Fibroblast of skin of right quadriceps (primary cell): ENCODE data around the gene FRMPD4.

Source experiments
- DNase-seq: peaks from one replicate; pipeline ENCODE4 v3.0.0-alpha.2; 2013

Gene FRMPD4

DNA sequence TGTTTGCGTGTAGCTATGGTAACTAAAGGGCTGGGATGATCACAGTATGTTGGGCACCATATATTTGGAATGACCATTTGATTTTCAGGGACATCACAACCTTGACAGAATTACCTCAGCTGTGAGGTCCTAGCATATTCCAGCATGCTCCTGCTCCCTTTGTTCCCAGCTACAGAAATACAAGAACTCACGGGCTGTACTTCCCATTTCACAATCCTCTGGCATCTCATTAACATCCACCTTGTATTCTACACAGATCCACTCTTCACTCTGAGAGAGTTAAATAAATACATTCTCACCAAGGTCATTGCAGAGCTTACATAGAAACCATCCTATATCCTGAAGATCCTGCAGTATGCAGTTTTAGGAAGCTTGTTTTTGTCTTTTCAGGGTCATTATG lies 169.7 kb downstream of the FRMPD4 start:
- no peak for DNase-seq

DNA sequence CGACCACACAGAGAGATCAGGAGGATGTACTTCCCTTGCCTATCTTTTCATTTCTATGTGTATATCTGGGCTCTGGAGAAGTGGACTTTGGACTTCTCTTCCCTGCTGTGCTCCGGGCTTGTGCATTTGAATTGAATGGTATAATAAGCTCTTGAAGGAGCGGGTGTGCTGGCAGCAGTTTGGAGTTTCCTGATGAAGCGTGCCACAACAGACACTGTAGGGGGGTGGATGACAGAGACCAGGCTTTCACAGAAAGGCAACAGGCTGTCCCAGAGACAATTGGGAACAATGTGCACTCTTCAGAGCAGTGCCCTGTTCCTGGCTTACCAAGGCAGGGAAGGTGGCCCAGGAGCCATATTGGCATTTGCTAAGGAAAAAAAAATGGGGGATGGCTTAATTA lies 170.1 kb downstream of the FRMPD4 start:
- DNase-seq, result no peak

DNA sequence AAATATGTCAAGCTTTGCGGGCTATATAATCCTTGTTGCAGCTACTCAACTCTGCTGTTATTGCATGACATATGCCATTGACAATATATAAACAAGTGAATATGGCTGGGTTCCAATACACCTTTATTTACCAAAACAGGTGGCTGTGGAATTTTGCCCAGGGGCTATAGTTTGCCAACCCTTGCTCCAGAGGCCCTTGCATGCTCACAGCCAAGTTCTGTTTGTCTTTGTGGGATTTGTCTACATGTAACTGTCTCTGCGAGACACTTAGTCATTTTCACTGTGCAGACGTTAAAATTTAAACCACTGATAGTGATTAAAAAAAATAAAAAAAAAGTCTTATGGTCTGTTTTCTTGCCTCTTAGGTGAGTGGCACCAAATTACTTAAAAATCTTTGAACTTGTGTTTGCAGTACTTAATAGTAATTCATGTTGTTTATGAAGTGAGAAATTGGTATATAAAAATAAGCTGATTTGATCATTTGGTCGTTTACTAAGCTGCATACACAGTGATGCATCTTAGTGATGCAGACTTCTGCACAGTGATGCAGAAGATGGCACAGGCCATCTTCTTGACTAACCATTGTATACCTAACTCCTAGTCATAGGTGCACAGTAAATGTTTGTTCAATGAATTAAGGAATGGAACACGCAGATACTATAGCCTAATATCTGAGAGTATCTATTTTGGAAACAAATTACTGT lies 170.9 kb downstream of the FRMPD4 start:
- no peak for DNase-seq

DNA sequence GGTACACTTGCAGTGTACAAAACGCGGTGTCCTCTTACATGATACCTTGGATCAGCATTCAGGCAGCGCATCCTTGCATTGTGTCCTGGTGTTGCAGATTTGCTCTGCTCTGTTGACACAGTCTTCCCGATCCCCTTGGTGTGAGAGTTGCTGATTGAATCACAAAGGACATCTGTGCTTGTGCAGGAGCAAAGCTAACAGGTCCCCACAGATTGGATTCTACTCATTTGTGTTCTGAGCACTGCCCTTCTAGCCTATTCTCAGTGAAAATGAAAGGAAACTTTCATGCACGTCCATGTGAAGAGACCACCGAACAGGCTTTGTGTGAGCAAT lies 171.4 kb downstream of the FRMPD4 start:
- DNase-seq, result no peak

DNA sequence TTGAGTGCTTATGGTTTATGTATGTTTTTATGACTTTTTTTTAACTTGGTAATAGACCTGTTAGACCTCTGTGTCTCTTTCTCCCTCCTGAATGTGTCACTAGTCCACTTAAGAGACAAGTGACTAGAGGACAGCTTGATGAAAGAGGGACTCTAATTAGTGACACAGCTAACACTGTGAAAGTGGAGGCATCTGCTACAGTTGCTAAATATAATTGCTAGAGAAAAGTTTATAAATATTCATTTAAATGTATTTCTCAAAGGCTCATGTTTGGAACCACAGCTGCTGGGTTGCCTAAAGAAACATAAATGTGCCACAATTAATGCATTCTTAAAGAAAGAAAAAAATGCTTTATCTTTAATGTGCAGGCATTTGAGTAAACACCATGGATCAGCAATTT lies 176.4 kb downstream of the FRMPD4 start:
- DNase-seq, result no peak

DNA sequence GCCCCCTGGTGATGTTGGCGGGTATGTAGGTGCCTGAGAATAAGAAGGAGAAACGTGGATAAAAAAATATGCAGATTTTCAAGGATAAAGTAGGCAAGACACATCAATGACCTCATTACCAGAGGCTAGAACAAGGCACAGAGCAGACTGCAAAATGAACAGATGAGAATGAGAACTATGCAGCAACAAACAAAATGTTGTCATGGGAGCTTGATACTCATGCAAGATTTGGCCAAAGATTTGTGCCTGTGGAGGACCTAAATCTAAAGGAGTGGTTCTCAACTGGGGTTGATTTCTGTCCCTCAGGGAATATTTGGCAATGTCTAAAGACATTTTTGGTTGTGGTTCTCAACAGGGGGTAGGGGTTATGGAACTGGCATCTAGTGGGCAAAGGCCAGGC lies 177.3 kb downstream of the FRMPD4 start:
- no peak for DNase-seq

DNA sequence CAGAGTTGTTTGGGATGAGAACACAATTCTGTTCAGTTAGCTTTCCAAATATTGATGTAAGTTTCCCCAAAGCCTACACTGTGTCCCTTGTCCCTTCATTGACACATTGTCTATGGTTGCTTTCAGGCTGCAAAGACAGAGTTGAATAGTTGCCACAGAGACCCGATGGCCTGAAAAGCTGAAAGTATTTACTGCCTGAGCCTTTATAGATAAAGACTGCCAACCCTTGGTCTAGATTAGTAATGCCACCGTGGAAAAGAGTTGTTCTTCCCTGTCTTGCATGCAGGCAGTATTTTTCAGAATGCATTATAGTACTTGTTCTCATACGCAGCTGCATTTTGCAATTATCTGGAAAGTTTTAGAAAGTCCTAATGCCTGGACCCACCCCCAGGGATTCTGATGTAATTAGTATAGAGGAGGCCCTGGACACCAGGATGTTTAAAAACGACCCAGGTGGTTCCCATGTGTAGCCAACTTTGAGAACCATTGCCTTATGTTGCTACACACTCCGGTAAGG lies 180.8 kb downstream of the FRMPD4 start:
- no peak for DNase-seq

DNA sequence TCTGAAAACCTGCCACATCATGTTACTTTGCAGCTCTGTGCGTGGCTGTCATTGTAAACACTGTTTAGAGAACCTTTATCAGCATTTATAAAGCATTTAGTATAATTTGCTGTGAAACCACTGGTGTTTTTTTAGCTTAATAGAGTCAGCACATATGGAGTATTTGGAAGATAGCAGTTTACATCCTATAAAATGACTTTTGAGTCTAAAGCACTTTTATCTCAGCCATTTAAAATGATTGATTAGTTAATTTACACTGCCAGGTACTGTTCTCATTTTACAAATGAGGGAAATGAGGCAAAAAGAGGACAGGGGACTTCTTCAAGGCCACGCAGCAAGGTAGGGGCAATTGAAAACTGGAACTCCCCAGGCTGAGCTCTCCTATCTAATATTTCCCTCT lies 181.7 kb downstream of the FRMPD4 start:
- no peak for DNase-seq

DNA sequence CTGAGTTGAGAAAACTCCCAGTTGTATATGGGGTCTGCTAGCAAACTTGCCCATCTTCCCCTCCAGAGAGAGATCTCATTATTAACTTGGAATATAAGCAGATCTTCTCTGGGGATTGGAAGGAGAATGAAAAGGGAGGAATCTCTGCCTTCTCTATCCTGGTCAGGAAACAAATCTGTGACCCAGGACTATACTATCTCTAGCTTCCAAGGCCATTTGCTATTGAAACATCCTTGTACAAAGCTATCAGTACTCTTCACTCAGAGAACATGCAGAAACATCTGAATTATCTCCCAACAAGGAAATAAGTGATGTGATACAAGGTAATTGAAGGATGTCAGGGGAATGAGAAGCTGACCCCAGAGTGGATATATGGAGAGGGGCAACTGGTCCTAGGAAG lies 183.8 kb downstream of the FRMPD4 start:
- DNase-seq, result no peak

DNA sequence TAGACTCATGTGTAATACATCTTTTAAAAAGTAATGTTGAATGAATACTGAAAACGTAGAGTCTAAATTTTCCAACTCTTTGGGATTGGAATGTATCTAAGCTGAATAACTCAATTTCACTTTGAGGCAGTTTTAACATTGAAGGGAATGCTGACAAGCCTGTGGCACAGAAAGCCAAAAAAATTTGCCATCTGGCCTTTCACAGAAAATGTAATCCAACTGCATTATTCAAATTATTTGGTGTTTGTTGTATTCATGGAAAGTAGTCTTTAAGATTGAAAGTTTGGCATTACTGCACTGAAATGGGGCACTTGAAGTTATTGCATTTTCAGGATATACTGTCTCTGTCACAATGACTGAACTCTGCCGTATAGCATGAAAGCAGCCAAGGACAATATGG lies 186.9 kb downstream of the FRMPD4 start:
- no peak for DNase-seq

DNA sequence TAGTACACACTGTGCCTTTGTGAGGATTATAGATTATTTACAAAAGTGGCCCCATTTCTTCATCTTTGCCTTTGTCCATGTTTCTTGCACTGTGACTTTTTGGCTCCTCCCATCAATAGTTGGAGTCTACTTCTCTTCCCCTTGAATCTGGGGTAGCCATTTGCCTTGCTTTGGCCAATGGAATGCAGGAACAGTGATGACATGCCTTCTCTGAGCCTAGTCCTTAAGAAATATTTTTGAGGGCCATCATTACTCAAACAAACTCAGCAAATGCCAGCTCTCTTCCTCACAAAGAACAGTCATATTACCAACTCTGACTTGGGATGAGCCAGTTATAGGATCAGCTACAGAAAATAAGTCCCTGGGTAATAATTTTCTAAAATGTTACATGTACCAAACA lies 189.6 kb downstream of the FRMPD4 start:
- DNase-seq, result no peak

DNA sequence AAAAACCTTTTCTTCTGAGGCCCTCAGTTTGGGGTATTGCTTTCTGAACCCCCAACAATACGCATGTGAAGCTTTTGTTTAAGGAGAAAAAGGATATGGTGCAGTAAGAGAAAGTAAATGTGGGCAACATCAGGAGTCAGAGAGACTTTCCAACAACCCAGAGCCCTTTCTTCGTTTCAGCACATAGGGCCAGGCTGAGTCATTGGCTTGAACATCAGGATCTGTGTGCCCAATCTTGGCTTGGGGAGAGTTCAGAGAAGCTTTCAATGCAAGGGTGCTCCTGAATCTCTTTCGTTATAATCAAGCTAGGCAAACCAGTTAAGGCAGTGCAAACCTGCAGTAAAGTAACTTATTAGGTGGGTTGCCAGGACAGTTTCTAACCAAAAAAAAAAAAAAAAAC lies 191.2 kb downstream of the FRMPD4 start:
- no peak for DNase-seq

DNA sequence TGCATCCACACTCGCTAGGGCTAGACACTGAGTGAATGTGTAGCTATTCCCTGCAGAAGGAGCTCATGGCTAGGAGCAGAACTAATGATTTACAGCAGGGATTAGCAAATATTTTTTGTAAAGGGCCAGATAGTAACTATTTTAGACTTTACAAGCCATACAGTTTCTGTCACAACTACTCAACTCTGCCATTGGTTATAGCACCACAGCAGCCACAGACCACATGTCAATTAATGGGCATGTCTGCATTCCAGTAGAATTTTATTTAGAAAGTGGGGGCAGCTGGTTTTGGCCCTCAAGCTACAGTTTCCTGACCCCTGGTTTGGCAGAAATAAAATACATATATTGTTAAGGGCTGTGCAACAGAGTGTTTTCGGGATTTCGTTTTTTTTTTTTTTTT lies 192.6 kb downstream of the FRMPD4 start:
- DNase-seq, result peak; percentile 11

DNA sequence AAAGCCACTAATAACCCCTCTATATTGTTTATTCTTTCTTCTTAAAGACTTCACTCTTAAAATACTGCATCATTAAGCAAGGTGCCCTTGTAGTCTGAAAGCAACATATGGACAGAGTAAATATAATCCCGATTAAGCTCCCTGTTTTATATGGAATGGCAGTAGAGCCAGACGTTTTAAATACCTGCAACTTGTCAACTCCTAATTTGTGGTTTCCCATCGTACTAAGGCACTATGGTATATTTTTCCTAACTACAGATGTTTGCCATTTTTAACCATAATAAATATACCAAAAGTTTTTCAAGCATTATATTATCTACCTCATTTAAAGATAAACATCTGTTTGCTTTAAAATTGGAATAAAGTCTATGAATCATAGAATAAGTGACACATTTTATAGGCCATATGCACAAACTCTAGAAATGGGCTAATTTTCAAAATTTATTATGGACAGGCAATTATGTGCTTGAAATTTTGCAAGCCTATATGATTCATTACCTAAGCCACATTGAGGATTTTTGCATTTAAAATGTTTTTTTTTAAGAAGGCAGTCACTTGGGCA lies 194.6 kb downstream of the FRMPD4 start:
- DNase-seq, result peak; percentile 25

DNA sequence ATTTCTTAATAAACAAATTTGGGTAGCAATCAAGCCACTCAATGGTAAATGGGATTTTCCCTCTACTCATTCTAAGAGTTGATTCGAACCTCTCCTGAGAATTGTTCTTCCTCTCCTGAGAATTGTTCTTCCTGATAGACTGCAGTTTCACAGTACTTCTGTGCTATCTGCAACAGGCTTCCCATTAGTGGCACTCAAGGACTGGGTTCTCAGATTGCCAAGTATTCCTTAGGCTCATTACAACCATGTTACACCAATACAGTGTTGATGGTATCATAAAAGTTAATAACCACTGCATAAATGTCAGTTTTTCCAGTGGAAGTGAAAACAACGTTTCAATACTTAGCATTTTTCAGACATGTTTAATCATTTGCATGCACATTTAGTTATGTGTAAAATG lies 201.6 kb downstream of the FRMPD4 start:
- DNase-seq, result no peak

DNA sequence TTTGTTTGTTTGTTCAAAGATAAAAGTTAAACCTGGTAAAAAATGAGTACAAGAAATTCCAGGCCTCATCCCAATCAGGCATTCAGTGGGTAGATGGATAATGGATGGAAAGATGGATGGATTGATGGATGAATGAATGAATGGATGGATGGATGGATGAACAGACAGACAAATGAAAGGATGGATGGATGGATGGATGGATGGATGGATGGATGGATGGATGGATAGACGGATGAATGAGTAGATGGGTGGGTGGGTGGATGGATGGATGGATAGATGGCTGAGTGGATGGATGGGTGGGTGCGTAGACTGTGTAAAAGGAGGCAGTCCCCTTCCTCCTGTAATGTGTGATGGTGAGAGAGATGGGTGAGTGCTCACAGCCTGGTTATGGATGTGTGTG lies 206.7 kb downstream of the FRMPD4 start:
- DNase-seq, result no peak

DNA sequence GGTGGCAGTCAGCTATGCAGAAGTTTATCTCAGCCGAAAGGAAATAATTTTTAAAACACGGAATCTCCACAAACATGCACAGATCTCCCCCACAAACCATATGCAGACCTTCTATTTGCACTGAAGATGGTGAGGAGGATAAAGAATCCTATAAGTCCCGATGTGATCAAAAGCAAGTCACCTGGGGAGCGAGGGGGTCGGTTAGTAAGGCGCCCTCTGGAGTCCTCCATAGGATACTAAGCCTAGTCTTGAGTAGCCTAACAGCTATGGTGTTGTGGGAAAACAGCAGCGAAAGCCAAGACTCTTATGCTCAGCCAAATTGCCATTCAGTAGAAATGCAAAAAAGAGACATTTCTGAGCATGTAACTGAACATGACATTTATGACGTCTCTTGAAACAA lies 210.9 kb downstream of the FRMPD4 start:
- DNase-seq, result no peak

DNA sequence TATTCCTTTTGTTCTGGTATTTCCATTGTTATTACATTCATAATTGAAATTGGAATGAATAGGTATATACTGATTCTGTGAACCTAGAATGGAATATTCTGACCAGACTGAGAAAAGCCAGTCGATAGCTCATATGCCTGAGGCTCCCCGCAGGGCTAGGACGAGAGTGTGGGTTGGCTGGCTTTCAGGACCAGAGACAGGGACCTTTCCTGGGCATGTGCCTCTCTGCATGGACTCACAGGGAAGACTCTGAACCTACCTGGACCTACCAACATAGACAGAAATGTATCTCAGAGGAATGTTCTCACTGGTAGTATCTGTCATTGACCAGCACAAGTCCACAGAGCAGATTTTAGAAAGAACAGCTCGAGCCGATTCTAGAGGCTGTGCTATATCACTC lies 214.6 kb downstream of the FRMPD4 start:
- DNase-seq, result no peak

DNA sequence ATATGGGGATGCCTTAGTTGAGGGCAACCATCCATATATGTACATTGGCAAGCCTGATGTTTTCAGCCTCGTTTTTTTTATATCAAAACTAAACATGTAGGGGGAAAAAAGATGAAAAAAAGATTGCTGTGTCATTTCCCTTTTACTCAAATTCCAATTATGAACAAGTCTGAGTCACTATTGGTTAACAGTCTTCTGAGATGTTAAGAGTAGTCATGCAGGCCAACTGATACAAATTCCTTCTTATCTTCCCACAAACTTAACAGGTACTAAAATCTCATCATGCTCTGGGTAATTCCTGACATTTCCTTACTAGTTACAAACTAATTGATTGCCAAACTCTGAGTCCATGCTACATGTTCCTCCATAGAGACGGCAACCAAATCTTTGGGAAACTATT lies 222.1 kb downstream of the FRMPD4 start:
- peak; percentile 75 for DNase-seq

DNA sequence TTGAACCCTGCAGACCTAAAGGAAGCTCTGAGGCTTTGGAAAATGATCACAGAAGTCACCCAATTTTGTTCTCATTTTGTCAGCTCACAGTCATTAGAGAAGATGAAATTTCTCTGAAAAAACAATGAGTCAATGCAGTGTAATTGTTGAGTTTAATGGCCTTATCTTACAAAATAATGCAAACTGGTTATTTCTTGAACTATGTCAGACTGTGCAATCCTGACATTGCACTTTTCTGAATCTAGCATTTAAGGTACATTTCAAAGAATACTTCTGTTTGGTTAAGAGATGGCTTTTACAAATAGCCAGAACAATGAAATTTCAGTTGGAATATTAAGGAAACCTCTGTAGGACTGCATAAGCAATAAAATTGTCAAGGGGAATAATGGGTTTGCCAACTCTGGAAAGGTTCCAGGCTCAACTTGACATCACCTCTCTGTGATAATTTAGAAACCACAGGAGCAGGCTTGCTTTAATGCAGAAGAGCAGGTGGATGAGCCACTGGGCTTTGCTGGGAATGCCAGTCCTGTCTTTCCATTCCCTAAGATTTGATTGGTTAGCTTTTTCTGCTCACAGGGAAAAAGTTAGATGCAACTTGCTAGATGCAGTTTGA lies 222.8 kb downstream of the FRMPD4 start:
- DNase-seq, result peak; percentile 19

DNA sequence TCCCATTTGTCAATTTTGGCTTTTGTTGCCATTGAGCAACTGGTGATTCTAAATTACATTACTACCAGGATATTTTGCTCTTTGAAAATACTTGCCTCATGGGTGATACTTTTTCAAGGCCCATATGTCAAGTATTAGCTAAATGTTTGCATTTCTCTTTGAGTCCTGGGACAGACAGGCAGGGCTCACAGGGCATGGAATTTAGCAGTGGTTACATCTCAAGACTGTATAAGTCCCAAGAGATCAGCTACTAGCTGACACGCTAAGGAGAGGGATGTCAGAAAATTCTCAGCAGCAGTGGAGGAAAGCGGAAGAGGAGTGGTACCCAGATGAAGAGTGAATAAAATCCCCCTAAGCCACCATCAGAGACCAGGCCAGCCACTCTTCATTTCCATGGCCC lies 224.9 kb downstream of the FRMPD4 start:
- no peak for DNase-seq

DNA sequence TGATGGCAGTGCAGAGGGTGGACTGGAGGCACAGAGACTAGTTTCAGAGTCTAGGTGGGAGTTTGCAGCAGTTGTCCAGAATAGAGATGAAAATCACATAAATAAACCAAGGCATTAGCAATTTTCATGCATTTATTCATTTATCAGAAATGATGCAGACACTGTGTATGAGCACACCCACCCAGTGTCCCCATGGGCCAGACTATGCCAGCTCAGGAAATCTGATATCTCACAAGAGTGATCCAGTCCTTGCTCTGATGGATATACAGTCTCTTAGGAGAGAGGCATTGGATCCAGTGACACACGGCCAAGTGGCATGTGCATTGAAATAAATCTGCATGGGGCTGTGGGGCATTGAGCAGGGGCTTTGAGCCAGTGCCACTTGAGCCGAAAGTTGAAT lies 228.2 kb downstream of the FRMPD4 start:
- DNase-seq, result no peak

DNA sequence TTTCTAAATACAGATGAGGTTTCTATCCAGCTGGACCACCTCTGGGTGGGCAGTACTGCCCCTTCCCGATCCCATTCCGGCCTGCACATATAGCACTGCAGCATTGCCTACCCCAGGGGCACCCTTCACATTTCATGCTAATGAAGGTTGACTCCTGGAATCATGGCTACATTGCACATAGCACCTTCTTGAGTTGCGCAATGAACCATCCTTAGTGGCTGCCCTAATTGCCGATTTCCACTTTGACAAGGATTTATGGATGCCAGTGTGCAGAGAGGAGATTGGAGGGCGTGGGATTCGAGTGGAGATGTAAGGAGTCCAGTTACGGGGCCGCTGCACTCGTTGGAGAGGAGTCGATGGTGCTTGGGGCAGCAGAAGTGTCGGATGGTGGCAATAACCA lies 229.0 kb downstream of the FRMPD4 start:
- no peak for DNase-seq

DNA sequence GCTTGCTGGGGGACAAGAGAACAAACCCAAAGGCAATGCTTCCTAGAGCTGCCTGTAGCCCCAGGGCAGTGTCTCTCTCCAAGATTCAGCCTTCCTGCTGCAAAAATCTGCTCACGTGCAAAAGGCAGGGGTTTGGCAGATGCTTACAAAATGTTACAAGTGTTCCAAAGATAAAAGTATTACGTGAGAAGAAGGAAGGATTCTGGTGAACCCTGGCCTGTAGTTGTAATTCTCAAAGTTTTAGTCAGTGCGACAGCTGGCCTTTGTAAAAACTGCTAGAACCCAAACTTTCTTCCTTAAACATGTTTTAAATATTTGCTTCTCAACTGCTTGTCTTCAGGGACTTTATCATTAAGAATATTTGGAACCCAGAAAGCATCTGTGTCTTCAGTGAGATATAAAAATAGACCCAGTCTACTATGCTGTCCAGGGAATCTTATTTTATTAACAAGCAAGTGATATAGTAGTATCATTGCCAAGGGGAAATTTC lies 232.3 kb downstream of the FRMPD4 start:
- peak; percentile 74 for DNase-seq

DNA sequence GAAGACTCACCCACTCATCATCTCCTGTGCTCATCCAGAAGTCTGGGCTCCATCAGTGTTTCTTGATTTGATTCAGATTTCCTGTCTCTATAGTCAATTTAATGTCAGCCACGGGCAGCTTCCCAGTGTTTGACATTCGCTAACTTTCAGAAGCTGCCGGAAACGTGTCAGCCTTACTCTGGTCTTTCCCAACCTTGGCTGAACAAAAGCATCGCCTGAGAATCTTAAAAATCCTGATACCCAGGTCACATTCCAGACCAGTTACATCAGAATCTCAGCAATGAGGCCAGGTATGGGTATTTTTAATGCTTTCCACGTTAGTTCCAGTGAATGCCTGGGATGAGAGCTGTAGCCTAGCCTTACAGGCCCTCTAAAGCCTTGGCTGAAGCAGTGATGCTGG lies 233.8 kb downstream of the FRMPD4 start:
- peak; percentile 72 for DNase-seq
